Epithelial cell of prostate (primary cell): ENCODE results near the gene VEZF1.
A peak's percentile ranks its signal among the peaks of the same experiment; 100 is the strongest.

Experiments
- DNase-seq: peaks from one replicate; pipeline ENCODE4 v3.0.0-alpha.2; 2011; ENCODE audit warnings: low read depth, low spot score
- H3K27ac ChIP-seq: fragments of 450-650 bp; 2 replicates; pipeline ENCODE4 v1.5.1; 2017; ENCODE audit warnings: mild to moderate bottlenecking

VEZF1 gene

DNA sequence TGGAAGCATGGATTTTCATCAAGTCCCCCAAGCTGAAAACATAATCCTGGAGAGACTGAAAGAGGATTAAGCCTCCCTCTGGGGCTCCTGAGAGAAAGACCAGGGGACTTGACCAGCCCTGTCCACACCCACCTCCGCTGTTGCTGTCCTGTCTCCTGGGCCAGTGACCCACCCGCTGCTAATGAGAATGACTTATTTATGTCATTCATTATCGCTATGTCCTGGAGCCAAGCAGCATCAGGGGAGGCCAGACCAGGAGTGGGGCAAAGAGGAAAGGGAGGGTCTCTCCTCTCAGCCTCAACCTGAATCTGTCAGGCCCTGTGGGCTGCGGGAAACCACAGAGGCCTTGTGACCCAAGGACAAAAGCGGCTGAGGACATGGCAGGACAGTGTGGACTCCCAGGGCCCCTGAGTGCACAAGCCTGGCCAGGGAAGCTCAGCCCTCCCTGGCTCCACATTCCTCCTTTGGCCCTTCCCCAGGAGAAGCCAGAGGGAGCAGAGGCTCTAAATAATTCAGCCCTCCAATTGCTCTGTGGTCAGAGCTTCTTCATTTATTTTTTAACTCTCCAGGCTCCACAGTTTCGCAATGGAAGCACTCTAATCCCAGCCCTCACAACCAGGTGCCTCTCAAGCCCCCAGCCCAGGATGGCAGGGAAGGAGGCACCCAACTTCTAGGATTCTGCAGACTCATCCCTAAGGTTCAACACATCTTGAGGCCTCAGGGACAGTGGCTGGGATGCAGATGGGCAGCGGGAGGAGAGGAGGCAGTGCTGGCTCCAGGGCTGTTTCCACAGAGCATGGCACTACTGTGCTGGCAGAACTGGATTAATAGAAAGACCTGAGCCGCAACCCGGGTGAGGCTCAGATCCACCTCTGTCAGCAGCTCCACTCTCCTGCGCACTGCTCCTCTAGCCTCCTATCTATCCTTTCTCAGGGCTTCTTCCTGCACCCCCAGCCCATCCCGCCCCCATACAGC lies 51.9 kb downstream of the VEZF1 start:
- H3K27ac ChIP-seq: peak overlapping the region; percentile 70
- no peak for DNase-seq

- no peak for DNase-seq
- no peak overlapping the region for H3K27ac ChIP-seq
Measured at GRCh38 chr17:57931488-57932137, 56.4 kb downstream of the VEZF1 start.

GRCh38 chr17:57930239-57930638 lies 57.8 kb downstream of the VEZF1 start:
- DNase-seq: no peak
- no peak overlapping the region for H3K27ac ChIP-seq

DNA sequence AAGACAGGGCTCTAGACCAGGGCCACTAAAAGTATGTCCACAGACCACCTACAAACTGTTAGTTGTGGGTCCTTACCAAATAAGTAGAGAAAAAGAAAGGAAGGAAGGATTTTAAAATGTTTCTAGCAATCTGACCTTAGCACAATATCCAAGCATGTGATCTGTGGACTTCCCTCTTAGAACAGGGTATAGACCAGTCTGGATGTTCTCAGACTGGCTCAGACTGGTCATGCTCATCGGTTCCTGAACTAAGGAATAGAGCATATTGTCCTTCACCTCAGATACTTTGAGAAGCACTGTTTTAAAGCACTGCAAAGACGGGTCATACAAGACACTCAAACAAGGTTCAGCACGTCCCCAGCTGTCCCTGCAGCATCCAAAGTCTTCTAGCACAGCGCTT lies 58.7 kb downstream of the VEZF1 start:
- DNase-seq: no peak
- no peak overlapping the region for H3K27ac ChIP-seq

- H3K27ac ChIP-seq: no peak overlapping the region
Measured at GRCh38 chr17:57928928-57929327, 59.1 kb downstream of the VEZF1 start.

DNA sequence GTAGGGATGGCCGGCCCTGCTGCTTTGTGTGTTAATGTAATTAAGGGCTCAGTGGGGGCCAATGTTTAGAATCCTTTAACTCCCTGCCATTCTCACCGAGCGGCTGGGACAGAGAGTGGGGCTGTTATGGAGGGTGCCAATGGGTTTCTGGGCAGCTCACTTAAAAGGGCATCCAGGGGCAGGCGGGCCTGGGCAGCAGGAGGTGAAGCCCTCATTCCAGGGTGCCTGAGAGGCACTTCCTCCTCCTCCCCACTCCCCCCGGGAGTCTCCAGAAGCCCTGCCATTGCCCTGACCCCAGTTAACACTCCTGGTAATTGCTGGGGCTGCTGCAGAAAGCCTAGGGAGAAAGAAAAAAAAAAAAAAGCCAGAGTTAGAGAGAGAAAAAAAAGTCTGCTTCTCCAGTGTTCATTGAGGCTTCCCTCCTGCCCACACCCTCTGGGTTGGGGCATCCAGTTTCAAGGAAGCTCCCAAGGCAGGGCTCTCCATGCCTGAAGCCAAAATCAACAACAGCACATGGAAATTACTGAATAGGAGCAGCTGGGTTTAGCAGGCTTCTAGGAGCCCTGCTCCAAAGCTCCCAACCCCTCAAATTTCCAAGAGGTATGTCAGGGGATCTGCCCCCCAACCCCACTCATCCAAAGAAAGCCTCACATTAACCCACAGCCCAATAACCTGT lies 60.9 kb downstream of the VEZF1 start:
- H3K27ac ChIP-seq: no peak overlapping the region
- DNase-seq: peak; percentile 14

More at GRCh38 chr17:57928928-57929327, 59.1 kb downstream of the VEZF1 start:
- no peak for DNase-seq

- H3K27ac ChIP-seq: no peak overlapping the region
Measured at GRCh38 chr17:57926723-57927047, 61.4 kb downstream of the VEZF1 start.

GRCh38 chr17:57925361-57925990 lies 62.6 kb downstream of the VEZF1 start:
- DNase-seq: no peak
- no peak overlapping the region for H3K27ac ChIP-seq

More at GRCh38 chr17:57926723-57927047, 61.4 kb downstream of the VEZF1 start:
- DNase-seq: no peak

GRCh38 chr17:57924677-57925076 lies 63.4 kb downstream of the VEZF1 start:
- no peak overlapping the region for H3K27ac ChIP-seq
- DNase-seq: no peak
